Esophagus muscularis mucosa (tissue), 4 donors: ENCODE results near the gene CCDC17. TPM values are rescaled to one million over a fixed set of nuclear protein-coding genes. Genes with fewer than 3 reads are reported as not detected.

Experiments
- DNase-seq: peaks from one replicate; pipeline ENCODE4 v3.0.0-alpha.2; 2017; ENCODE audit errors: extremely low spot score
- H3K27ac ChIP-seq, 4 donors: fragments of 200-600 bp; sonication (generic); replicated peaks in 1 of 4; 1 replicate in 3 of 4; 2 replicates in 1 of 4; pipeline ENCODE4 v1.5.1; 2016 to 2019; ENCODE audit warnings: mild to moderate bottlenecking in 1 of 4
- H3K27me3 ChIP-seq, 4 donors: fragments of 200-600 bp; sonication (generic); one replicate each; pipeline versions ENCODE4 v1.5.1 to v1.6.0; 2016 to 2019
- H3K36me3 ChIP-seq, 4 donors: fragments of 200-600 bp; sonication (generic); one replicate each; pipeline ENCODE4 v1.5.1; 2016 to 2019
- H3K4me1 ChIP-seq, 4 donors: fragments of 200-600 bp; sonication (generic); one replicate each; pipeline ENCODE4 v1.5.1; 2016 to 2019
- H3K4me3 ChIP-seq, 4 donors: fragments of 200-600 bp; sonication (generic); 1 replicate in 2 of 4; 2 replicates in 2 of 4; pipeline ENCODE4 v1.5.1; 2016 to 2019; ENCODE audit warnings: mild to moderate bottlenecking in 4 of 4, moderate library complexity in 1 of 4
- H3K9me3 ChIP-seq, 4 donors: fragments of 200-600 bp; sonication (generic); 1 replicate in 3 of 4; 2 replicates in 1 of 4; pipeline ENCODE4 v1.5.1; 2016 to 2019
- EP300 ChIP-seq: sonication (generic); formaldehyde crosslinking; IDR thresholded peaks from one replicate; pipeline ENCODE4 v1.6.1; 2017; ENCODE audit warnings: antibody characterized with exemption
- POLR2A ChIP-seq: fragments of 450-650 bp; IDR thresholded peaks from one replicate; pipeline ENCODE4 v1.6.1; 2017; ENCODE audit warnings: antibody characterized with exemption, moderate library complexity, mild to moderate bottlenecking, low read depth
- POLR2AphosphoS5 ChIP-seq, 2 donors: sonication (generic); formaldehyde crosslinking; IDR thresholded peaks; one replicate each; pipeline ENCODE4 v1.6.1; 2017; ENCODE audit warnings: antibody characterized with exemption in 2 of 2
- WGBS: methylation state at CpG from one replicate; pipeline ENCODE4 v1.1.5; 2018; 5-methylcytosine and 5-hydroxymethylcytosine counted together
- intact Hi-C: fragments of 100-400 bp; cut with DNase I; formaldehyde crosslinking; loops from one replicate; pipeline ENCODE4 v1.15.1; 2023
- total RNA-seq, 4 donors: library from RNA; depleted of rRNA; stranded (reverse); fragments of >200 nt; gene quantifications; one replicate each; pipeline versions ENCODE4 v1.1.0 to v1.2.1, GENCODE V29; 2016
- TF ChIP-seq, protein P1 (sequence below), 3 experiments: fragments of 200-600 bp in 2 of 3; fragments of 450-650 bp in 1 of 3; sonication (generic) in 2 of 3; IDR thresholded peaks; one replicate each; pipeline ENCODE4 v1.5.1; 2017 to 2019; ENCODE audit warnings: antibody characterized with exemption in 3 of 3, mild to moderate bottlenecking in 2 of 3, moderate library complexity in 1 of 3

Gene CCDC17
- total RNA-seq, 4 donors from 2014 or later, result 0.66 to 1.0 (median 0.90) TPM

- Histone ChIP-seq H3K4me3 (no peak overlapping the region), H3K27me3 (no peaks in the 10 kb centered on the region), H3K9me3 (no peaks in the 10 kb centered on the region), H3K36me3 (peaks cover 52 to 100% (median 90%) of the 10 kb centered on the region in 4 donors), H3K4me1 (peaks cover 0 to 9% (median 0%) of the 10 kb centered on the region in 4 donors), H3K27ac (no peak overlapping the region)
- intact Hi-C loops, result no loop called here
- TF ChIP-seq POLR2A (no peak), POLR2AphosphoS5 (IDR thresholded peaks at IDR 0.05) (no peak), EP300 (no peak)
- TF ChIP-seq, protein P1, sequence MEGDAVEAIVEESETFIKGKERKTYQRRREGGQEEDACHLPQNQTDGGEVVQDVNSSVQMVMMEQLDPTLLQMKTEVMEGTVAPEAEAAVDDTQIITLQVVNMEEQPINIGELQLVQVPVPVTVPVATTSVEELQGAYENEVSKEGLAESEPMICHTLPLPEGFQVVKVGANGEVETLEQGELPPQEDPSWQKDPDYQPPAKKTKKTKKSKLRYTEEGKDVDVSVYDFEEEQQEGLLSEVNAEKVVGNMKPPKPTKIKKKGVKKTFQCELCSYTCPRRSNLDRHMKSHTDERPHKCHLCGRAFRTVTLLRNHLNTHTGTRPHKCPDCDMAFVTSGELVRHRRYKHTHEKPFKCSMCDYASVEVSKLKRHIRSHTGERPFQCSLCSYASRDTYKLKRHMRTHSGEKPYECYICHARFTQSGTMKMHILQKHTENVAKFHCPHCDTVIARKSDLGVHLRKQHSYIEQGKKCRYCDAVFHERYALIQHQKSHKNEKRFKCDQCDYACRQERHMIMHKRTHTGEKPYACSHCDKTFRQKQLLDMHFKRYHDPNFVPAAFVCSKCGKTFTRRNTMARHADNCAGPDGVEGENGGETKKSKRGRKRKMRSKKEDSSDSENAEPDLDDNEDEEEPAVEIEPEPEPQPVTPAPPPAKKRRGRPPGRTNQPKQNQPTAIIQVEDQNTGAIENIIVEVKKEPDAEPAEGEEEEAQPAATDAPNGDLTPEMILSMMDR (IDR thresholded peaks at IDR 0.05), result no peak
- 60% methylated on average over 1 of the region's 1 CpG for WGBS
- DNase-seq, result no peak
Observed at GRCh38 chr1:45630429-45630828, 6.6 kb upstream of the CCDC17 start.

DNA sequence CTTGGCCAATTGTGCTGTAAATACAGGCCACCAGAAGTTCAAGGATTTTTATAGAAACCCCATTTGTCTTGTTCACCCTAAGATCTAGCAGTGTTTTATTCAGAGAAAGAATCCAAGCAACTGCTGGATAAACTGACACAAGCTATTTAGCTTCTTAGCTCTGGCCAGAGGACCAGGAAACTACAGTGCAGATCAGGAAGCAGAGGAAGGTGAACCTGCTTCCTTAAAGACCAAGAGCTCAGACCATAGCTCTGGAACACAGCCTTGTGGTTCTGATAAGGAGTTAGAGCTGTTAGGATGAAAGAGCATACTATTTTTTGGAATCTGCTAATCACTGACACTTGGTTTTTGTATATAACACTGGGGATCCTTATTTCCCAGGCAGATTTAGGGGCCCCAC is 5.2 kb upstream of the CCDC17 start:
- Histone ChIP-seq H3K27ac (peak overlapping the region in 1 of 4 donors; percentile 9), H3K36me3 (peaks cover 52 to 92% (median 82%) of the 10 kb centered on the region in 4 donors), H3K9me3 (no peaks in the 10 kb centered on the region), H3K27me3 (no peaks in the 10 kb centered on the region), H3K4me1 (peaks cover 0 to 13% (median 2%) of the 10 kb centered on the region in 4 donors), H3K4me3 (no peak overlapping the region)
- intact Hi-C loops, result no loop called here
- no peak for DNase-seq
- TF ChIP-seq, protein P1 (IDR thresholded peaks at IDR 0.05), result no peak
- peak in 1 of 2 donors; percentile 18 for TF ChIP-seq POLR2AphosphoS5 (IDR thresholded peaks at IDR 0.05)

GRCh38 chr1:45622524-45623394 is 1.1 kb downstream of the CCDC17 start:
- Histone ChIP-seq H3K36me3 (peaks cover 17 to 56% (median 42%) of the 10 kb centered on the region in 4 donors), H3K27me3 (no peaks in the 10 kb centered on the region), H3K27ac (peak overlapping the region; percentile 28 to 57 (median 48)), H3K9me3 (no peaks in the 10 kb centered on the region), H3K4me1 (peaks cover 14 to 41% (median 29%) of the 10 kb centered on the region in 4 donors), H3K4me3 (peak overlapping the region; percentile 37 to 43 (median 38))
- 74% methylated on average over 48 of the region's 78 CpGs for WGBS
- DNase-seq, result no peak
- intact Hi-C loops, result no loop called here
- TF ChIP-seq, protein P1 (IDR thresholded peaks at IDR 0.05), result no peak
- TF ChIP-seq POLR2AphosphoS5 (IDR thresholded peaks at IDR 0.05), result peak in 1 of 2 donors; percentile 28

- intact Hi-C loops, result no loop called here
- Histone ChIP-seq H3K27ac (peak overlapping the region; percentile 28 to 57 (median 51)), H3K27me3 (no peaks in the 10 kb centered on the region), H3K4me3 (peak overlapping the region; percentile 37 to 43 (median 38)), H3K4me1 (peaks cover 14 to 41% (median 29%) of the 10 kb centered on the region in 4 donors), H3K36me3 (peaks cover 19 to 56% (median 45%) of the 10 kb centered on the region in 4 donors), H3K9me3 (no peaks in the 10 kb centered on the region)
- 66% methylated on average over 8 of the region's 18 CpGs for WGBS
- DNase-seq, result no peak
- TF ChIP-seq EP300 (no peak), POLR2A (no peak), POLR2AphosphoS5 (IDR thresholded peaks at IDR 0.05) (no peak)
- TF ChIP-seq, protein P1 (IDR thresholded peaks at IDR 0.05), result no peak
Observed at GRCh38 chr1:45621895-45622523, 1.8 kb downstream of the CCDC17 start.
